Measurements from ENCODE around the gene SAMD14. TPM values are rescaled to one million over a fixed set of nuclear protein-coding genes. Genes with fewer than 3 reads are reported as not detected.

Gene SAMD14
- total RNA-seq, 1 experiment from 2014 or later, result 5.9 TPM

GRCh38 chr17:50080827-50081226 lies 49.1 kb downstream of the SAMD14 start:
- ATAC-seq, result no peak
- Mint-ChIP-seq H3K4me1 (peaks cover 10% of the 10 kb centered on the region), H3K27me3 (ENCODE audit: low read depth) (no peaks in the 10 kb centered on the region), H3K9me3 (no peaks in the 10 kb centered on the region), H3K36me3 (peaks cover 31% of the 10 kb centered on the region), H3K4me3 (no peak overlapping the region), H3K27ac (no peak overlapping the region)
- ChIA-PET CTCF (interaction anchor here (1.5 to 1.9 kb wide), 2 partner anchors 24 to 52 kb away, joined by 3 to 64 read pairs; partner anchors contain the start of gene ITGA3), POLR2A (no interaction called here)
- TF ChIP-seq NFYB (CRISPR knock-in tag; conservative IDR thresholded peaks at IDR 0.05; ENCODE audit: low read depth) (no peak), E2F1 (CRISPR knock-in tag; IDR thresholded peaks at IDR 0.05) (no peak), GABPB1 (CRISPR knock-in tag; IDR thresholded peaks at IDR 0.05) (no peak), CTCF (IDR thresholded peaks at IDR 0.05) (no peak), EMX1 (CRISPR knock-in tag; IDR thresholded peaks at IDR 0.05) (no peak), GTF2I (CRISPR knock-in tag; conservative IDR thresholded peaks at IDR 0.05) (no peak), AR (CRISPR knock-in tag; IDR thresholded peaks at IDR 0.05) (no peak), E2F4 (CRISPR knock-in tag; IDR thresholded peaks at IDR 0.05; ENCODE audit: borderline replicate concordance, low read depth) (no peak), MLX (CRISPR knock-in tag; IDR thresholded peaks at IDR 0.05) (no peak), PRDM15 (CRISPR knock-in tag; IDR thresholded peaks at IDR 0.05) (no peak), NR3C1 (CRISPR knock-in tag; conservative IDR thresholded peaks at IDR 0.05; ENCODE audit: low read depth) (no peak), E2F5 (CRISPR knock-in tag; IDR thresholded peaks at IDR 0.05) (no peak), TEAD1 (CRISPR knock-in tag; IDR thresholded peaks at IDR 0.05) (no peak), TP53 (CRISPR knock-in tag; IDR thresholded peaks at IDR 0.05) (no peak), ZNF263 (CRISPR knock-in tag; IDR thresholded peaks at IDR 0.05; ENCODE audit: low read depth) (no peak), ATF2 (CRISPR knock-in tag; IDR thresholded peaks at IDR 0.05; ENCODE audit: borderline replicate concordance, low read depth) (no peak), SP1 (CRISPR knock-in tag; conservative IDR thresholded peaks at IDR 0.05) (no peak)
- no peak for DNase-seq (ENCODE audit: low spot score)

All from WTC11 (cell line).